GM12801 (cell line): Measurements from ENCODE around the gene PPL.

ENCODE experiments used
- CTCF ChIP-seq: IDR thresholded peaks from one replicate; pipeline ENCODE4 v1.5.1; 2011; ENCODE audit warnings: control low read depth; ENCODE audit not compliant: insufficient read length; ENCODE audit errors: extremely low read depth

Gene PPL

GRCh38 chr16:4936991-4937781 is at the start of gene PPL:
Gene PPL, minus strand, starts transcription at chr16:4937148. Its CDS starts 103 bp downstream, at chr16:4937045.
- TF ChIP-seq CTCF = no peak

- TF ChIP-seq CTCF = no peak
Observed at GRCh38 chr16:4984174-4984990, 47.4 kb upstream of the PPL start.

- no peak for TF ChIP-seq CTCF
Observed at GRCh38 chr16:4982056-4982867, 45.3 kb upstream of the PPL start.

GRCh38 chr16:4981473-4981872 is 44.5 kb upstream of the PPL start:
- no peak for TF ChIP-seq CTCF

- TF ChIP-seq CTCF = no peak
Observed at GRCh38 chr16:4980691-4981090, 43.7 kb upstream of the PPL start.

- no peak for TF ChIP-seq CTCF
Observed at GRCh38 chr16:4979736-4980660, 43.0 kb upstream of the PPL start.
